Body of pancreas (tissue), 4 donors: ENCODE data around the gene CACNA2D4.

Experiments
- CTCF ChIP-seq, 7 experiments: fragments of 450-650 bp in 4 of 7; fragments of 200-600 bp in 3 of 7; sonication (generic) in 3 of 7; IDR thresholded peaks; one replicate each; pipeline ENCODE4 v1.5.1; 2016 to 2019; ENCODE audit warnings: antibody characterized with exemption in 7 of 7
- POLR2A ChIP-seq, 3 donors: fragments of 450-650 bp; IDR thresholded peaks; one replicate each; pipeline ENCODE4 v1.6.1; 2016; ENCODE audit warnings: antibody characterized with exemption in 3 of 3, mild to moderate bottlenecking in 2 of 3

DNA sequence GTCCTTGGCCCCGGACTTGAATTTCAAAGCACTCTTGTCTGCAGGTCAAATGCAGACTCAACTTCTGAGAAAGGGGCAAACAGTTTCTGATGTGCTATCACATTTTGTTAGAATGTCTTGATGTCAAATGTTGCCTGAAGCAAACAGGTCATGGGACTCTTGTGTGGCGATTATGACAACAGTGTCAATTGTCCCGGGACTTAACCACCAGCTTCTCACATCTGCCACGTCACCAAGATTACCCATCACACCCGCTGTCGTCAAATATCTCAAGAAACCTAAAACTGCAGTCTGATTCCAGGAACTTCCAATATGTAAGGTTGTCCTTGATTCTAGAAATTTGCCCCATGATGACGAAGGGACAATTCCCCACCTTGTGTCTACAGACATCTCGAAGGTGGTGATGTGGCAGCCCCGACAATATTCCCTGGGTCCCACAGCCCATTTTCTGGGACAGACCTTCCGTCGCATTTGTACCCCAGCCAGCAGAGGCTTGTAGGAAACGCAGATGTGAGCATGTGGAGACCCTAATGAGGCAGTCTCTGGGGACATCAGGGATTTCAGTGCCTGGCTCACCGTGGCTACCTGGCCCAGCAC, 76.8 kb downstream of the CACNA2D4 start:
- TF ChIP-seq POLR2A (IDR thresholded peaks at IDR 0.05) = no peak
- TF ChIP-seq CTCF (IDR thresholded peaks at IDR 0.05) = no peak
